Muscle layer of duodenum (tissue), 2 donors: Measurements from ENCODE around the gene ZNF230.

Source experiments
- H3K27ac ChIP-seq: one replicate; pipeline ENCODE4 v1.7.0; 2013; ENCODE audit warnings: mild to moderate bottlenecking, low read length
- H3K27me3 ChIP-seq: one replicate; pipeline ENCODE4 v1.7.0; 2013; ENCODE audit warnings: low read depth, mild to moderate bottlenecking, control low read depth, low read length
- H3K36me3 ChIP-seq, 2 donors: one replicate each; pipeline ENCODE4 v1.7.0; 2013; ENCODE audit warnings: low read length in 2 of 2, control low read depth in 1 of 2, mild to moderate bottlenecking in 1 of 2; ENCODE audit not compliant: insufficient read depth in 2 of 2, control insufficient read depth in 1 of 2
- H3K4me1 ChIP-seq, 2 donors: one replicate each; pipeline ENCODE4 v1.7.0; 2013; ENCODE audit warnings: low read length in 2 of 2, mild to moderate bottlenecking in 2 of 2, control low read depth in 1 of 2, moderate library complexity in 1 of 2; ENCODE audit not compliant: insufficient read depth in 2 of 2, control insufficient read depth in 1 of 2
- H3K4me3 ChIP-seq, 2 donors: one replicate each; pipeline ENCODE4 v1.7.0; 2013; ENCODE audit warnings: low read length in 2 of 2, low read depth in 1 of 2, mild to moderate bottlenecking in 1 of 2
- H3K9me3 ChIP-seq, 2 donors: one replicate each; pipeline ENCODE4 v1.7.0; 2013; ENCODE audit warnings: low read length in 2 of 2, control low read depth in 1 of 2, mild to moderate bottlenecking in 1 of 2; ENCODE audit not compliant: control insufficient read depth in 1 of 2
- donor health status: healthy.

Gene ZNF230

GRCh38 chr19:44002566-44003460 lies at the start of gene ZNF230:
TSS of gene ZNF230 (plus strand) at chr19:44002957. CDS start at chr19:44007079, 4,122 bp downstream.
- Histone ChIP-seq H3K4me3 (peak within 1 kb of the TSS; percentile 83 to 89), H3K9me3 (peaks cover 14 to 29% of the 10 kb centered on the region in 2 donors), H3K4me1 (peaks cover 0 to 16% of the 10 kb centered on the region in 2 donors), H3K27me3 (no peaks in the 10 kb centered on the region), H3K36me3 (peaks cover 9 to 25% of the 10 kb centered on the region in 2 donors), H3K27ac (peak within 1 kb of the TSS; percentile 65)

GRCh38 chr19:43956827-43957226 lies 45.9 kb upstream of the ZNF230 start:
- H3K27me3 ChIP-seq, result no peaks in the 10 kb centered on the region
- H3K4me1 ChIP-seq, result no peaks in the 10 kb centered on the region
- H3K36me3 ChIP-seq, result peaks cover 0 to 47% of the 10 kb centered on the region in 2 donors
- no peak overlapping the region for H3K4me3 ChIP-seq
- H3K27ac ChIP-seq, result no peak overlapping the region
- H3K9me3 ChIP-seq, result peaks cover 22 to 62% of the 10 kb centered on the region in 2 donors

GRCh38 chr19:43957891-43958290 lies 44.9 kb upstream of the ZNF230 start:
- no peak overlapping the region for H3K27ac ChIP-seq
- no peaks in the 10 kb centered on the region for H3K4me1 ChIP-seq
- H3K27me3 ChIP-seq, result no peaks in the 10 kb centered on the region
- peaks cover 29 to 73% of the 10 kb centered on the region in 2 donors for H3K9me3 ChIP-seq
- peaks cover 0 to 58% of the 10 kb centered on the region in 2 donors for H3K36me3 ChIP-seq
- peak overlapping the region in 1 of 2 donors; percentile 60 for H3K4me3 ChIP-seq

GRCh38 chr19:43960411-43960810 lies 42.3 kb upstream of the ZNF230 start:
- Histone ChIP-seq H3K27me3 (no peaks in the 10 kb centered on the region), H3K4me3 (peak overlapping the region in 1 of 2 donors; percentile 60), H3K36me3 (peaks cover 17 to 67% of the 10 kb centered on the region in 2 donors), H3K9me3 (peaks cover 41 to 82% of the 10 kb centered on the region in 2 donors), H3K4me1 (no peaks in the 10 kb centered on the region), H3K27ac (no peak overlapping the region)

GRCh38 chr19:43966079-43966694 lies 36.6 kb upstream of the ZNF230 start:
- Histone ChIP-seq H3K27me3 (no peaks in the 10 kb centered on the region), H3K36me3 (peaks cover 35 to 91% of the 10 kb centered on the region in 2 donors), H3K4me1 (no peaks in the 10 kb centered on the region), H3K4me3 (peak overlapping the region; percentile 47 to 63), H3K9me3 (peaks cover 80 to 92% of the 10 kb centered on the region in 2 donors), H3K27ac (no peak overlapping the region)

GRCh38 chr19:43976732-43977131 lies 26.0 kb upstream of the ZNF230 start:
- Histone ChIP-seq H3K27ac (no peak overlapping the region), H3K36me3 (peaks cover 0 to 9% of the 10 kb centered on the region in 2 donors), H3K9me3 (peaks cover 37 to 83% of the 10 kb centered on the region in 2 donors), H3K27me3 (no peaks in the 10 kb centered on the region), H3K4me1 (no peaks in the 10 kb centered on the region), H3K4me3 (peak overlapping the region in 1 of 2 donors; percentile 38)

GRCh38 chr19:43983544-43983911 lies 19.2 kb upstream of the ZNF230 start:
- Histone ChIP-seq H3K27ac (no peak overlapping the region), H3K36me3 (peaks cover 3 to 5% of the 10 kb centered on the region in 2 donors), H3K9me3 (peaks cover 8 to 30% of the 10 kb centered on the region in 2 donors), H3K4me3 (peak overlapping the region; percentile 83 to 85), H3K27me3 (no peaks in the 10 kb centered on the region), H3K4me1 (peaks cover 0 to 10% of the 10 kb centered on the region in 2 donors)

GRCh38 chr19:43983912-43984686 lies 18.7 kb upstream of the ZNF230 start, which contains the start of gene ZNF155:
TSS of gene ZNF155 (plus strand) at chr19:43984188. CDS start at chr19:43988544, 4,356 bp downstream.
- Histone ChIP-seq H3K4me1 (peaks cover 0 to 10% of the 10 kb centered on the region in 2 donors), H3K27me3 (no peaks in the 10 kb centered on the region), H3K36me3 (peaks cover 3 to 11% of the 10 kb centered on the region in 2 donors), H3K27ac (peak within 1 kb of the TSS; percentile 69), H3K9me3 (peaks cover 5 to 27% of the 10 kb centered on the region in 2 donors), H3K4me3 (peak within 1 kb of the TSS; percentile 83 to 85)

- Histone ChIP-seq H3K9me3 (peaks cover 5 to 24% of the 10 kb centered on the region in 2 donors), H3K27ac (peak overlapping the region; percentile 69), H3K36me3 (peaks cover 3 to 16% of the 10 kb centered on the region in 2 donors), H3K4me1 (peaks cover 0 to 10% of the 10 kb centered on the region in 2 donors), H3K4me3 (peak overlapping the region; percentile 83 to 85), H3K27me3 (no peaks in the 10 kb centered on the region)
Observed at GRCh38 chr19:43984687-43985000, 18.1 kb upstream of the ZNF230 start.

- Histone ChIP-seq H3K27ac (no peak overlapping the region), H3K4me3 (peak overlapping the region in 1 of 2 donors; percentile 31), H3K36me3 (peaks cover 23 to 51% of the 10 kb centered on the region in 2 donors), H3K27me3 (no peaks in the 10 kb centered on the region), H3K4me1 (peaks cover 0 to 7% of the 10 kb centered on the region in 2 donors), H3K9me3 (peaks cover 17 to 31% of the 10 kb centered on the region in 2 donors)
Observed at GRCh38 chr19:43997631-43998290, 5.0 kb upstream of the ZNF230 start.
